CD4-positive, alpha-beta T cell treated with Interleukin-6 at 100 ng/mL for 8 hours (primary cell): ENCODE data around the gene ATP8B4.

ENCODE experiments used
- DNase-seq: peaks from one replicate; pipeline ENCODE4 v3.0.0-alpha.2; 2020; ENCODE audit warnings: mixed read lengths, low spot score

Gene ATP8B4

GRCh38 chr15:49813625-49814024 is 305.4 kb downstream of the ATP8B4 start:
- no peak for DNase-seq

GRCh38 chr15:49810720-49811119 is 308.3 kb downstream of the ATP8B4 start:
- no peak for DNase-seq

GRCh38 chr15:49809894-49810609 is 309.0 kb downstream of the ATP8B4 start:
- no peak for DNase-seq

- no peak for DNase-seq
Observed at GRCh38 chr15:49808341-49808740, 310.7 kb downstream of the ATP8B4 start.
